ENCODE data around the gene CCDC187.
A peak's percentile ranks its signal among the peaks of the same experiment; 100 is the strongest.

The CCDC187 gene

GRCh38 chr9:136296434-136297015 is 7.4 kb downstream of the CCDC187 start:
- DNase-seq, result no peak

- DNase-seq, result no peak
Observed at GRCh38 chr9:136295542-136296433, 8.1 kb downstream of the CCDC187 start.

DNA sequence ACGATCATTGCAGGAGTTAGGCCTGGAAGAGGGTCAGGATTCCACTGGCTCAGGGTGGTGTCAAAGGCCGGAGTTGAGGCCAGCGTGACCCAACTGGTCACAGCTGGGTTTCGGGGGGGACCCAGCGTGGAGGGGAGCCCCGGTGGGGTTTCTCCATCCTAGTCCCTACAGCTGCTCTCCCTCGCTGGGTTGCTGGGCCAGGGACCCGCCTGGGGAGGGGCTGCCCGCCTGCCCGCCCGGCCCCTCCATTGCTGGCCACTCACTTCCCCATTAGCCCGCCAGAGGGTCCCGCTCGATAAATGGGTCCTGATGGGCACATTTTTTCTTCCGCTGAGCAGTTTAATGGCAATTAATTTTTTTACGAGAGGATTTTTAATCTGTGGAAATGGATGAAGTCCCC is 8.8 kb downstream of the CCDC187 start:
- no peak for DNase-seq

- DNase-seq, result no peak
Observed at GRCh38 chr9:136294437-136294836, 9.5 kb downstream of the CCDC187 start.

- DNase-seq, result no peak
Observed at GRCh38 chr9:136293476-136294077, 10.3 kb downstream of the CCDC187 start.

DNA sequence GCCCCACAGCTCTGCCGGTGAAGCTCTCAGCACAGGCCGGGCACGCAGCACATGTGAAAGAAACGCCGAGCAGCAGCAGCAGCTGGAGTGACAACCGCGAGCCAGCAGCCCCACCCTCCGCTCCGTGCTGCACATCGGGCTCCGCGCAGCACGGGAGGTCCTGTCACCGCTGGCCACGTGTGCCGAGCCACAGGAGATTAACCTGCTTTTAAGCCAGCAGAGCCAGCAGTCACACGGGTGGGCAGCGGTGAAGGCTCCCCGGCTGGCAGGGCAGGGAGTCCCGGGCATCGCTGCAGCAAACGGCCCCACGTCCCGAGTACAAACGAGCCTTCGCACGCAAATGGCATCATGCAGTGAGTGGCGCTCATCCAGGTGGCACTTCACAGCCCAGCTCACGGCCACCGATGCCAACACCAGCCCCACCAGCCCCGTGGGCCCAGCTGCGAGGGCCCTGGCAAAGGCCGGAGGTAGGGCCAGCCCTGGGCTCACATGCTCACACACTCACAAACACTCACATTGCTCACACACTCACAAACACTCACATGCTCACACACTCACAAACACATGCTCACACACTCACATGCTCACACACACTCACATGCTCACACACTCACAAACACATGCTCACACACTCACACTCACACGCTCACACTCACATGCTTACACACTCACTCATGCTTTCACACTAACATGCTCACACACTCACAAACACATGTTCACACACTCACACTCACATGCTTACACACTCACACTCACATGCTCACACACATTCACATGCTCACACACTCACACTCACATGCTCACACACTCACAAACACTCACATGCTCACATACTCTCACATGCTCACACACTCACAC is 11.1 kb downstream of the CCDC187 start:
- DNase-seq, result no peak

GRCh38 chr9:136292026-136292538 is 11.8 kb downstream of the CCDC187 start:
- no peak for DNase-seq

DNA sequence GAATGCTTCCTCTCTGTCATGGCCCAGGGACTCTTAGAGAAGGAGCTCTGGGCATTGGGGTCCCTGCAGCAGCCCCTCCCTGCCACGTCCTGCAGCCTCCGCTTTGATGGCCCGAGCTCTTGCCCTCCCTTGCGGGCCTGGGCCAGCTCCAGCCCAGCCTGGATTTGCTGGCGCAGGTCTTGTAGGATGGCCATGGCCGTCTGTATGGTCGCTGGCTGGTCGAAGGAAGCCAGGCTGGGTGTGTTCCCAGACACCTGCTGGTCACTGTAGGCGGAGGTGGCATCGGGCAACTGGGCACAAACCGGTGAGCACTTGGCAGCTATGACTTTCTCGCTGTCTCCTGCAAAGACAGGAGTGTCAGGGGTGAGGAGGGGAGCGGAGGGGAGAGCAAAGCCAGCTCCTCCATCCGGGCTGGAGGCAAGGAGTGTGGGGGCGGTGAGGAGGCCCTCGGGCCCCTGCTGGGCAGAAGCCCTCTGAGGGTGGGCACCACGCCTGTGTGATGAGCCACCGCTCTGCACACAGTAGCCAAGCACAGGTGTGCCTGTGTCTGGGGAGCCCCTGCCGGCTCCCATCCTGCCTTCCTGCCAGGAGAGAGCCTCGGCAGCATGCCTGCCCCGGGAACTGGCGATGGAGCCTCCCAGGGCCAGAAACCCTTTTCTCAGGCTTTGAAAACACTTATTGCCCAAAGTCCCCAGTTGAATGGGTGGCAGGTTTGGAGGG is 12.4 kb downstream of the CCDC187 start:
- no peak for DNase-seq

- DNase-seq, result no peak
Observed at GRCh38 chr9:136290508-136291000, 13.3 kb downstream of the CCDC187 start.

GRCh38 chr9:136289651-136290507 is 14.0 kb downstream of the CCDC187 start:
- no peak for DNase-seq

- no peak for DNase-seq
Observed at GRCh38 chr9:136287960-136288753, 15.7 kb downstream of the CCDC187 start.

DNA sequence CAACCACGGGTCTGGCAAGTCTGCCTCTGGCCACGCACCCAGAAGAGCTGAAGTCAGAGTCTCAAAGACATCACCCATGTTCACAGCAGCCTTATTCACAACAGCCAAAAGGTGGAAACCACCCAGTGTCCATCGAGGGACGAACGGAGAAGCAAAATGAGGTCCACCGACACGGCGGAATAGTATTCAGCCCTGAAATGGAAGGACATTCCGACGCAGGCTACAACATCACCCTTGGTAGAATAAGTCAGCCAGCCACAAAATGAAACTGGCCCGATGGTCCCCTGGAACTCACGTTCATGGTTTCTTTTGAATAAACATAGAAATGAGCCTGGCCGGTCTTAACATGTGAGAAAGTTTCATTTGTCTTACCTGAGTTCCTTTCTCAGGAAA is 16.9 kb downstream of the CCDC187 start:
- DNase-seq, result no peak

GRCh38 chr9:136286359-136286986 is 17.4 kb downstream of the CCDC187 start:
- DNase-seq, result no peak

DNA sequence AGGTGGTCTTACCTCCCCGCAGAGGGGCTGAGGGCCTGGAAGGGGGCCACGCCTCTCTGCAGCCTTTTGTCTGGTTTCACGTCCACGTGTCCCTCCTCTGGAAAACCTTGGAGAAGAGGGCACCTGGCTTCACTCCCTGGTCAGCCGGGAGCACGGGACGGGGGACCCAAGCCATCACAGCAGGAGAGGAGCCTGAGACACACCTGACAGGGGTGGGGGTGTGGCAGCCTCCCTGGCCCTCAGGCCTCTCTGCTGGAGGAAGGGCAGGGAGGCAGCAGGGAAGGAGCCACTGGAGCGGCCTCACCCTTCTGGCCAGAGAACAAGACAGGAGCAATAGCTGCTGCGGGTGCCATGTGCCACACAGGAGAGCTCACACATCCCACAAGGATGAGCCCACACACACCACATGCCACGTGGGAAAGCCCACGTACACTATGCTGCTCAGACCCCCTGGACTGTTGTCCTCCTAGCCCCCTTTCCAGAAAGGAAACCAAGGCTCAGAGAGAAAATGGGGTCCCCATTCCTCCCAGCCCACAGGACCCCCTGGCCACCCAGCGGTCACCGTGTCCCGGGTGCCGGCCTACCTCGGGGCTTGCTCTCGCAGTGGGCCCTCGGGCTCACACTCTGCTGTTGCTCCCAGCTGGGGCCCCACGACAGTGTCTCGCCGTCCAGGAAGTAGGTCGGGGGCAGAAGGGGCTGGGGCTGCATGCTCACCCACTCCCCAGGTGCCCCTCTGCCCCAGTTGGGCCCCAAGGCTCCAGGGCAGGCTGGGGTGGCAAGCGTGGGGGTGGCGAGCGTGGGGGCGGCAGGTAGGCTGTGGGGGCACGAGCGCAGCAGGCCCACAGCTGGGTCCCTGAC is 18.2 kb downstream of the CCDC187 start:
- no peak for DNase-seq

DNA sequence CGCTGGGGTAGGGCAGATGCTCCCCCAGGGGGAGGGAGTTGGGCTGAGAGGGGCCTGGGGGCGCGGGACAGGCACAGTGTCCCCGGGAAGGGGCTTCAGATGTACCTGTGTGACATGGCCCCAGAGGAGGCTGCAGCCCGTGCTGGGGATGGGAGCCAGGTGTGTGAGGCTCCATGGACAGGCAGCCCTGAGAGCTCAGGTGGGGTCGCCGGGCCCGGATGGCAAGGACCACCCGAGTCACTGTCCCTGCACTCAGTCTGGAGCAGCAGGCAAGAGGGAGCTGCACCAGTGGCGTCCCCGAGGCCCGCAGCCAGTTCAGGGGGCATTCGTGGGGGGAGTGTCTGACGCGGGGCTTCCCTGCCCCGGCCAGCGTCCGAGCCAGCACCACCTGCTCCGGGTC is 18.9 kb downstream of the CCDC187 start:
- no peak for DNase-seq

DNA sequence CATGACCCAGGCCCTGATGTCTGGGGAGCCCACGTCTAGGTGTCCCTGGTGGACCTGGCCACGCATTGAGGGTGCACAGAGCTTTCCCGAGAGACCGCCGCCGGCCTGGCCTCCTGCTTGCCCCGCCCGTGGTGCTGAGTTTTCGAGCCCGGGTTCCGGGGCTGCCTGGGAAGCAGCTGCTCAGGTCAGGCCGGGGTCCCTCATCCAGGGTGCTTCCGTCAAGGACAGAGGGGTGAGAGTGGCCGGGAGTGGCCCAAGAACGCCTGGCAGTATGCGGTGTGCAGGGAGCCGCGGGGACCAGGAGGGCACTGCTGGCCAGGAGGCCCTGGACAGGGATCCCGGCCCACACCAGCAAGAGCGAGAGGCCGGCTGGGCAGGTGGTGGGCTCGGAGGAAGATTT is 19.6 kb downstream of the CCDC187 start:
- no peak for DNase-seq

- DNase-seq, result peak; percentile 73
Observed at GRCh38 chr9:136283291-136284235, 20.3 kb downstream of the CCDC187 start.

Measured in NCI-H524 treated with DMSO at 0.1 percent for 48 hours (cell line).